GM21529 (cell line): ENCODE measurements around the gene TPSG1.
"Not testable (repeated sequence)": the region's sequence is repeated elsewhere in the genome, so short reads cannot be mapped to it uniquely, and the experiment has no call there.

Experiments
- ATAC-seq: cut with Tn5 transposase; IDR thresholded peaks from one replicate; pipeline ENCODE4 v1.9.1; 2021; ENCODE audit not compliant: unreplicated experiment

The TPSG1 gene

DNA sequence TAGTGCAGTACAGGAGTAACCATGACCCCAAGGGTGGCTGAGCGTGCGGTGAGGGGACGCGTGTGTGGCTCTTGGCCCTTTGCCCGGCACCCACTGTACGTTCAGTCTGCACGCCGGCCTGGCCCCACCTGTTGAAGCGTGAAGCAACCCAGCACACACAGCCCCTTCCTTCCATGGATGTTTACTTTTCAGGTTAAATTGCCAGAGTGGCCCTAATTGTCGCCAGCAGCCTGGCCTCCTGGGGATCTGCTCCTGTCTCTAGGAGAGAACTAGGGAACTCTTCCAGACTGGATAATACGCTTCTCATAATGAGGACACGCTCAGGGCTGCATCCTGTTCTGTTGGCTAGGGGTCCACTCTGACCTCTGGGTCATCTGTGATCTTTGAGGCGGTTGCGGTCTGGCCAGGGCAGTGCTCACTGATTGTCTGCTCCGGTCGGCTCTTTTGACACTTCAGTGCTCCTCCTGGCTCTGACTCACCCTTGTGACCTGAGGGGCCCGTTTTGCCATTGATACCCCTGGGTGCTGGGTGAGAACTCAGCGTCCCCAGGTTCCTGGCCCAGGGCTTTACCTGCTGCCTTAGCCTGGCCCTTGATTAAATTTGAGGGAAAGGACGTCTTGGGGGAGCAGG lies 27.7 kb downstream of the TPSG1 start:
- ATAC-seq, result no peak

DNA sequence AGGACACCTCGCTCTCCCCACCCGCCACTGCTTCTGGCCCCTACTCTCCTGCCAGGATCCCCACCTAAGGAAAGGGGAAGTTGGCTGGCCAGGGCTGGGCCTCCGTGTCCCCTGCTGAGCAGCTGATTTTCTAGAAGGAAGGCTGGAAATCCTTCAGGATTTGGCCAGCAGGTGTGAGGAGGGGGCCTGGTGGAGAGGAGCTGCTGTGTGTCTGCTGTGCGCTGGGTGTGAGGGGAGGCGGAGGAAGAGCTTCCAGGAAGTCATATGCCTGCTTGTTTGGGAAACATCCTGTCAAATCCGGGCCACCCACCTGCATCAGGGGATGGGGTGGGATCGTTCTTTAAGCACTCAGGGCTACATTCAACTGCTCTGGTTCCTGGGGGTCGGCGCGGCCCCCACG lies 28.6 kb downstream of the TPSG1 start:
- no peak for ATAC-seq

DNA sequence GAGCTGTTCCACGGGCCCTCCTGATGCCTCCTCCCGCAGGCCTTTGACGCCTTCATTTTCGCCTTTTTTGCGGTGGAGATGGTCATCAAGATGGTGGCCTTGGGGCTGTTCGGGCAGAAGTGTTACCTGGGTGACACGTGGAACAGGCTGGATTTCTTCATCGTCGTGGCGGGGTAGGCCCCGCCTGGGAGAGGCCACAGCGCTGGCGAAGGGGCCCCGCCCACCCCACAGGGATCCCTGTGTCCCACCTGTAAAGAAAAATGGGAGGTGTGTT lies 29.7 kb downstream of the TPSG1 start:
- ATAC-seq, result no peak

DNA sequence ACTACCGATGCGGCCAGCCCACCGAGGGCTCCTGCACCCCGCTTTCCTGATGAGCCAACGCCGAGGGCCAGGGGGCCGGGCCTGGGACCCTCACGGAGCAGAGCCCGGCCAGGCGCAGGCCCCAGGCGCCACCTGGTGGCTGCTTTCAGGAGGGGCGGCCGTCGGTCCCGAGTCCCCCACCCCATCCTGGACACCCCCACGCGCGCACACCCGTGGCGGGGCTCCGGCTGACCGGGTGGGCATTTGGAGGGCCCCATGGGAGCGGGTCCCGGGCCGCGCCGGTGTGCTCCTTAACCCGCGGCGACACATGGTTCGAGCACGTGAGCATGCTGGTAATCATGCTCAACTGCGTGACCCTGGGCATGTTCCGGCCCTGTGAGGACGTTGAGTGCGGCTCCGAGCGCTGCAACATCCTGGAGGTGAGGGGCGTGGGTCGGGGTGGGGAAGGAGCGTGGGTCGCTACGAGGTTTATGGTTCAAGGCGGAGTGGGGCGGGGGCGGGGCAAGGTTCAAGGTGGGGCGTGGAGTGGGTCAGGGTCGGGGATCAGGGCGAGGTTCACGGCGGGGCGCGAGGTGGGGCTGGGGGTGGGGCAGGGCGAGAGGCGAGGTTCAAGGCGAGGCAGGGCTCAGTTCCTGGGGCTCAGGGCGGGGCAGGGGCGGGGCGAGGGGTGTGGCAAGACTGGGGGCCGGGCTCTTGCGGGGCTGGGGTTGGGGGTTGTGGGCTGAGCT lies 30.2 kb downstream of the TPSG1 start:
- ATAC-seq, result no peak

DNA sequence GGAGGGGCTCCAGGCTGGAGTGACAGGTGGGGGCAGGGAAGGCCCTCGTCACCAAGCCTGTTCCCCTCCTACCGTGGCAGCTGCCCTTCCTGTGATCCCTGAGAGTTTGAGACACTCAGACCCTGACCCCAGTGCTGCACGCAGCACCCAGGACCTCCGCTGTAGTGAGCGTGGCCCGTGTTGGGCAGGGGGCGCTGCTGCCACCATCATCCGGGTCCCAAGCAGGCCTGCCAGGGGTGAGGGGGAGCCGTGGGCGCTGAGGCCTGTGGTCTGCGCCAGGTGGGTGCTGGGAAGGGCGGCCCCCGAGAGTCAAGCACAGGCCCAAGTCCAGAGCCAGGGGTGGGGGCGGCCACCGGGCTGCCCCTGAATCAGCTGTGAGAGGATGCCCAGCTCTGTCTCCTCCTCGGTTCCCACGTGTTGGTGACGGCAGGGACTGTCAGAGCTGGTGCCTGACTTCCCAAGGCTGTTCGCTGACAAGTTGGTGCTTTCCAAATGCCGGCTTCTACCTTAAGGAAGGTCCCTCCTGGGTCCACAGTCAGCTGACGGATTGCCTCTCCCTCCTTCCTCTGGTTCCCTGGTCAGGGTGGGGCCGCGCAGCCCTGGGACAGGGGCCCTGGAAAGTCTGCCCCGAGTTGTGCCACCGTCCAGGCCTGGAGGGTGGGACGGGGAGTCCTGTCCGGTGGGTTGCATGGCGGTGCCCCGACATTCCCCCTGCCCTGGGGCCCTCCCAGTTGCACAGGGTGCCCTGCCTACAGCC lies 31.1 kb downstream of the TPSG1 start:
- no peak for ATAC-seq

DNA sequence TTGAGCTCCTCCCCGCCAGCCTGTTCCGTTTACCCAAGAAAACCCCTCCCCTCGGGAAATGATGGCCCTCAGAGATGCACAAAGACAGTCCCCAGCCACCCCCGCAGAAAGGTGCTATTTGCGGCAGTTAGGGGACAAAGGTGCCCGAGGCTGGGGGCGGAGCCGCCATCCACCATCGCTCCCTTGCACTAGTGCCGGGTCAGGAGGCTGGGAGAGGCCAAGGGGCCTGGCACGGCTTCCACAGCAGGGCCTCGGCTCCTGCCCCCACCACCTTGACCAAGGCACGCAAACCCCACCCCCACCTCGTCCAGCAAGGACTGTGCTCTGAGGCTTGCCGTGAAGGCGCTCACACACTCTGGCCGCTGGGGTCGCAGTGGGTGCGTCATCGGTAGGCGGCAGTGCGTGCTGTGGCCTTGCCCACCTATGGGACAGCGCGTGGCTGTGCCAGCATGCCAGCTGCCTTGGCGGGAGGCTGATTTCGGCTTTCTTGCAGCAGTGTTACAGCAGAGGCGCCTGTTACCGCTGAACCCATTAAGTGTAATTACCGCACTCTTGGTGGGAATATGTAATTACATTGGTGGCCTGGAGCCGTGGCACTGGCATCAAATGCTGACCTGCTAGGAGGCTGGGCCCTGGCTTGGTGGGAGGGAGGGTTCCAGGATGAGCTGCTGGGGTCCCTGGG lies 31.8 kb downstream of the TPSG1 start:
- no peak for ATAC-seq

DNA sequence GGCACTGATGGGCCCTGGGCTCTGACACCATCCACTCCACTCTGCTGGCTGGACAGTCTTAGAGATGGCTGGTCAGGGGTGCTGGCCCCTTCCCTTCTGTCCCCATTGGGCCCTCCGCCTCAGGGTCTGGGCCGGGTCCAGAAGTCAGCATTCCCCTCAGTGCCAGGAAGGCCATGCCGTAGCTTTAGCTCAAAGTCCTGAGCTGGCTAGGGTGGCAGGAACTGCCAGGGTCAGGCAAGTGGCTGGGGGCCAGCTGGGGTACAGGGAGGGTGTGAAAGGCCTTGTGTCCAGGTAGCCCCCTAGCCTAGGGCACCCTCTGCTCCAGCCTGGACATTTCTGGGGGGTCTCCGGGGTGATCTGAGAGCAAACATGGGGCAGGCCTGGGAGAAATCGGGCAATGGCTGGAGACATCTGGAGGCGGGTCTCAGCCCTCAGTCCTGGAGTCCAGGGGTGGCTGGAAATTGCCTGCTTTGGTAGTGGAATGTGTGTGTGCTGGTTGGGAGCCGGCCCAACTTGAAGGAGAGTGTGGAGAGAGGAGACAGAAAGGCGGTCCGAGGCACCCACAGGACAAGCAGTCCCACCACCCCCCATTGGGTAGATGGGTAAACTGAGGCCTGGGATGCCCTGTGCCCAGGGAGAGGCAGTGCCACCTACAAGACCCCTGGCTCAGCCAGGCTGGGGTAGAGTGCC lies 32.5 kb downstream of the TPSG1 start:
- ATAC-seq, result no peak

DNA sequence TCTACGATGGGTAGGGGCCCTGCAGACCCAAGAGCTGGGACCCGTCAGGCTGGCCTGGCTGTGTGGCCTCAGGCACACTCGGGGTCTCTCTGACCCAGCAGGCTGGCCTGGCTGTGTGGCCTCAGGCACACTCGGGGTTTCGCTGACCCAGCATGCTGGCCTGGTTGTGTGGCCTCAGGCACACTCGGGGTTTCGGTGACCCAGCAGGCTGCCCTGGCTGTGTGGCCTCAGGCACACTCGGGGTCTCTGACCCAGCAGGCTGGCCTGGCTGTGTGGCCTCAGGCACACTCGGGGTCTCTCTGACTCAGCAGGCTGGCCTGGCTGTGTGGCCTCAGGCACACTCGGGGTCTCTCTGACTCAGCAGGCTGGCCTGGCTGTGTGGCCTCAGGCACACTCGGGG lies 34.3 kb downstream of the TPSG1 start:
- ATAC-seq, result not testable (repeated sequence)

DNA sequence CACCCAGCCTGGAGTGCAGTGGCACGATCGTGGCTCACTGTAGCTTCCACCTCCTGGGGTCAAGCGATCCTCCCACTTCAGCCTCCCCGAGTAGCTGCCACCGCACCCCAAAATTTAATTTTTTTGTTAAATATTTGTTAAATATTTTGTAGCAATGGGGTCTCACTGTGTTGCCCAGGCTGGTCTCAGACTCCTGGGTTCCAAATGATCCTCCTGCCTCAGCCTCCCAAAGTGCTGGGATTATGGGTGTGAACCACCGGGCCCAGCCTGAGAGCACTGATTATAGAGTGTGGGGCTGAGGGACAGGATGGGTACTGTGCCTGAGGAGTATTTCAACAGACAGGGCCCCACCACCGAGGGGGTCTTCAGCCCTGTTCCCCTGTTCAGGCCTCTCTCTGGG lies 35.6 kb downstream of the TPSG1 start:
- ATAC-seq, result no peak

DNA sequence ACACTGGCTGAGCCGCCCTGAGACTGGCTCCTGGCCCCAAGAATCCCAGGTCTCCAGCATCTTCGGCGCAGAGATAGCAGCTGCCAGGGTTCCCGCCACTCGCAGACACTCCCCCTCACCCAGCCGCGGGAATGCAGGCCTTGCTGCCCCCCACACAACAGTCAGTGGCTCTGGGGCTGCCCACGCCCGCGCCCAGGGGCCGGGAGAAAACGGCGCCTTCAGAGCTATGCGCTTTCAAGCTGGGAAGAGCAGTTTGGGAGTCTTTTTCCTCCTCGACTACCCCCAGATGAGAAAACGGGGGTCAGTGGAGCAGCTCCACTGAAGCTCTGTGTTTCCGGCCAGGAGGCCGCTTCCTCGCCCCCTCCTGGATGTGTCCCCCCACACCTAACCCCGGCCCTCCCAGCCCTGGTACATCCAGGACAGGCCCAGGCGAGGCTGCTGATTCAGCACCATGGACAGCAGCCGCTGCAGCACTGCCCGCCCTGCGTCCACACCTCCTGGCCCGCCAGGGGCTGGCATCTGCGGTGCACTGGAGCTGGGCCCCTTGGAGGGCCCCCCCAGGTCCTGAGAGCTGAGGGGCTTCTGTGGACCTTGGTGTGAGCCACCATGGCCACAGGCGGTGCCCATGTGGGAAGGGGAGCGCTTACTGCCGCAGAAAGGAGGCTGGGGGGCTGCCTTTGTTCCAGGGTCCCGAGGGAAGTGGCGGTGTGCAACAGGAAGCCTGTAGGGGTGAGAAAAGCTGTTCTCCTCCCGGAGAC lies 36.5 kb downstream of the TPSG1 start:
- ATAC-seq, result no peak

DNA sequence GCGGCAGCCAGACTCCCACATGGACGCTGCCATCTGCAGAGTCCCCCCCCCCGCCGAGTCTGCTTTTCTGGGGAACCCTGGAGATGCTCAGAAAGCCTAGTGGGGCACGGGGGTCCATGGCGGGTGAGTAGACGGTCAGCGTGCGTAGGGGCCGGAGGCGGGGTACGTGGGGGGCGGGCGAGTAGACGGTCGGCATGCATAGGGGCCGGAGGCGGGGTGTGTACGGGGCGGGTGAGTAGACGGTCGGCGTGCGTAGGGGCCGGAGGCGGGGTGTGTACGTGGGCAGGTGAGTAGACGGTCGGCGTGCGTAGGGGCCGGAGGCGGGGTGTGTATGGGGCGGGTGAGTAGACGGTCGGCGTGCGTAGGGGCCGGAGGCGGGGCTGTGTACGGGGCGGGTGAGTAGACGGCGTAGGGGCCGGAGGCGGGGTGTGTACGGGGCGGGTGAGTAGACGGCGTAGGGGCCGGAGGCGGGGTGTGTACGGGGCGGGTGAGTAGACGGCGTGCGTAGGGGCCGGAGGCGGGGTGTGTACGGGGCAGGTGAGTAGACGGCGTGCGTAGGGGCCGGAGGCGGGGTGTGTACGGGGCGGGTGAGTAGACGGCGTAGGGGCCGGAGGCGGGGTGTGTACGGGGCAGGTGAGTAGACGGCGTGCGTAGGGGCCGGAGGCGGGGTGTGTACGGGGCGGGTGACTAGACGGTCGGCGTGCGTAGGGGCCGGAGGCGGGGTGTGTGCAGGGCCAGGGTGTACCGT lies 39.4 kb downstream of the TPSG1 start:
- ATAC-seq, result not testable (repeated sequence)

DNA sequence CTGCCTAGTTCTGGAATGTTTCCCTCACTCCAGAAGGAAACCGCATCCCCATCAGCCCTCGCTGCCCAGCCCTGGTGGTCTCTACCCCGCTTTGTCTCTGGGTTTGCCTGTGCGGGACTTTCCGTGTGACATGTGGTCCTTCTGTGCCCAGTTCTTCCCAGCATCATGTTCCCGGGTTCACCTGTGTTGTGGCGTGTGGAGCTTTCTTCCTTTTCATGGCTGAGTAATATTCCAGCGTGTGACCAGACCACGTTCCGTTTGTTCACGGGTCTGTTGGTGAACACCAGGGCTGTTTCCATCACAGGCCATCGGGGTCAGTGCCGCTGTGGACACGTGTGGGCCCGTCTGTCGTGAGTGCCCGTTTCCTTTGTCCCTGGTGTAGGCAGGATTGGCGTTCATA lies 40.1 kb downstream of the TPSG1 start:
- no peak for ATAC-seq

DNA sequence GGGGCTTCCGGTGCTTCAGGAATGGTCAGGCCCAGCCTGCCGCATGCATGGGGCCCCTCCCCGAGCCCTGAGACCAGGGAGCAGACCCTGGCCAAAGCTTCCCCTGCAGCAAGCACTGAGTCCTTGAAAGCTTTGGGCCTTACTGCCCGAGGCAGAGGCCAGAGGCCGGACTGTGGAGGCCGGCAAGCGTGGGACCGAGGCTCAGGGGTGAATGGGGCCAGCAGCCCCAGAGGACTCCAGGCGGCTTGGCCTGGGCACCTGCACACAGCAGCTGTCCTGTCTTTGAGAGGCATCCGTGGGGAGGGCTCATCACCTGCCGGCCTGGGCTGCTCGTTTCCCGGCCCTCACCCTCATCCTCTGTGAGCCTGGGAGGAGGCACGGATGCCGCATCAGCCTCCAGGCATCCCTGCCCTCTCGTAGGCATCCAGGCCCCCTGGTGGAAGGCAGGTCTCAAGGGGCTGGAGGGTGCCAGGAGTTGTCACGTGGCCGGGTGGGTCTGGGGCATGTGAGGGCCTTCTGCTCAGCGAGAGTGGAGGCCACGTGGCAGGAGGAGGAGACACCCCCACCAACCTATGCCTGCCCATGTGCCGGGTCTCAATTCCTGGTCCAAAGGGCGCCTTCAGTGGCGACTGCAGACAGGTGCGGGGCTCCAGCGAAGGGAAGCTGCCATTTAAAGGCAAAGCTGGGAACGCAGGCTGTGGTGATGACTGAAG lies 40.8 kb downstream of the TPSG1 start:
- ATAC-seq, result no peak

DNA sequence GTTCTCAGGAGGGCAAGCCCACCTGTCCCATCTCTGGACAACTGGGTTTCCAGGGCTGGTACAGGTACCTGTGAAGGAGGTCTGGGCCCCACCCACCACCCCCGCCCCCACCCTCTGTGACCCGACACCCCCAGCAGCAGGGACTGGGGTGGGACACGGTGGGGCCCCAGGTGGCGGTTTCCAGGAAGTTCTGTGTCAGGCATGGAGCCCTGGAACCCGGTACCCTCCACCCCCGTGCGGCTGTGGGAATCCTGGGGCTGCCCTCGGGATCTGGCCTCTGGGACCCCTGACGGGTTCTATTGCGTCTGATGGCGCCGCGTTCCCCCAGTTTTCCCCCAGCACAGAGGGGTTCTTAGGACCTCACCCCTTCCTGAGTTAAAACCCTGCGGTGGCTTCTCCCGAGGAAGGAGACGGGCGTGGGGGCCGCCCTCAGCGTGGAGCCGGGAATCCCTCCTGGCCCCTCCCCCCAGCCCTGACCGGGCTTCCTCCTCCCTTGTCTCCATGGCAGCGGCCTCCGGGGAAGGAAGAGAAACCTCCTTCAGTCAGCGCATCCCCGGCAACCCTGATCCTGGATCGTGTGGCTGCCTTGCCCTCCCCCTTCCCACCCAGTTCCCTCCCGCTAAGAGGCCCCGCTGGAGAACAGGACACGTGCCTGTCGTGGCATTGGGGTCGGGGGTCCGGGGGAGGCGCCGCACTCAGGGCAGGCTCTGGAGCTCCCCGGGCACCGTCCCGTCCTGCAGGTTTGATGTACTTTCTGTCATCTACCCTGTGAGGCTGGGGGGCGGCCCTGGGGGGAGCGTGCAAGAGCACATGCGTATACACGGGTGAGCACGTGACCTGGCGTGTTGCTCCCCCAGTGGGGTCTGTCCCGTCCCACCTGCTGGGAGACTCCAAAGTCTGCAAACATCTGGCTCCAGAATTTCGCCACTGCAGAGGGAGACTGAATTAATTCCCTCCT lies 41.8 kb downstream of the TPSG1 start:
- ATAC-seq, result no peak

DNA sequence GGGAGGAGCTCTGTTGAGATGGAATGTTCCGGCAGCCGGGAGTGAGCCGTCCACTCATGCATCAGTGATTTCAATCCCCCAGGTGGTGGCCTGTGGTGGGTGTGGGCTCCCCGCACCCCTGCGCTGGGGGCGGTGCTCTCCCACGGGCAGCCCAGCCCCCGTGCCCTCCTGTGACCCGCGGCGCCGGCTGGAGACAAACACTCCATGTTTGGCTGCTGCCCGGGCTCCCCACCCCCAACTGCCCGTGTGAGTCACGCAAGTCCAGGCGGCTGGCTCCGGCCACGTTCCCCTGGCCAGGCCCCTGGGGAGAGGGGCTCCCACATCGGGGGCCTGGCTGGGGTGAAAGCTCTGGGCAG lies 42.8 kb downstream of the TPSG1 start:
- no peak for ATAC-seq

DNA sequence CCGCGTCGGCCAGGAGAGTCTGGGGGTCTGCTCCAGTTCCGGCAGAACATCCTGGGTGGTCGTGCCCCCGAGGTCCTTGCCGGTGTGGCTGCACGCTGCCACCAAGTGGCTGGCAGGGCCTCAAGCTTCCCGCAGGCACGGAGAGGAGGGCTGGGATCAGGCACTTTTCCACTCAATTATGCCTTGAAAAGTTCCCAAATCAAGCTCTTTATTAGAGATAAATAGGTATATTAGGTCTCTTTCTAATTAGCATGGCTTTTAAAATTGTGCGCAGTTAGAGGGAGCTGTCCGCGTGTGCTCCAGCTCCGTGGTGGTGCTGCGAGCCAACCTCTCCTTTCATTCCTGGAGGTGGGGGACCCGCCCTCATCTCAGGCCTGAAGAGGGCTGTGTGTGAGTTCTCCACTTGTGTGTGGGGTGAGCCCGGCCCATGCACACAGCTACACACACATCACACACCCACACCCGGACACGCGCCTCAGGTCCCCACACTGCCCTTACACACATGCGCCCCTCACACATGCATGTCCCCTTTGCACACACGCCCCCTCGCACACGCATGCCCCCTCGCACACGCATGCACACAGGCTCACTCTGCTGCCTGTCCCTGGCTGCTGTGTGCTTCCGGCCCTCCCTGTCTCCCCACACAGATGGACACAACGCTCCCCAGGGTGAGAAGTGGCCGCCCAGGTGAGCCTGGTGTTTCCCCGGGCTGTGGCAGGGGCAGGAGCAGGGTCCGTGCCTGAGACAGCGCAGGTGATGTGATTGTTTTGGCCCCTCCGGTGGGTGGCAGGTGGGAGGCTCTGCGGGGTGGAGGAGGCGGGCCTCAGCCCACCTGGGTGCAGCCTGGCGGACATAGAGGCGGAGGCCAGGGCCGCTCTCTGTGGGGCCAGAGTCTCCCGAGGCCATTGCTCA lies 43.4 kb downstream of the TPSG1 start:
- no peak for ATAC-seq
